MCF 10A (cell line): Measurements from ENCODE around the gene HMGCS2. TPM values are rescaled to one million over a fixed set of nuclear protein-coding genes. Genes with fewer than 3 reads are reported as not detected.

Source experiments
- BruUV-seq: library from RNA; stranded (reverse); fragments of 400-500 nt; replicated peaks from 2 replicates; lab custom pipeline; 2021; lab: Mats Ljungman, UMichigan
- CTCF ChIA-PET: fragments of 300-600 bp; sonication (Branson Sonifier 250); formaldehyde crosslinking; extraction: SDS; loops from one replicate; lab custom pipeline; 2021; ENCODE audit warnings: antibody characterized with exemption, inconsistent platforms; lab: Yijun Ruan, JAX
- POLR2A ChIA-PET: fragments of 300-600, 350-650 bp; sonication (Branson Sonifier 250); formaldehyde crosslinking; extraction: SDS; loops from one replicate; lab custom pipeline; 2020; ENCODE audit warnings: antibody characterized with exemption, inconsistent platforms; lab: Yijun Ruan, JAX
- DNase-seq: peaks from one replicate; pipeline ENCODE4 v3.0.0-alpha.2; 2018; ENCODE audit not compliant: unreplicated experiment
- H3K27ac Mint-ChIP-seq: one replicate; pipeline ENCODE4 v1.8.0; 2022; ENCODE audit warnings: mild to moderate bottlenecking, low read depth, mixed read lengths; ENCODE audit not compliant: unreplicated experiment
- H3K27me3 Mint-ChIP-seq: one replicate; pipeline ENCODE4 v1.8.0; 2022; ENCODE audit warnings: mixed read lengths; ENCODE audit not compliant: insufficient read depth, unreplicated experiment
- H3K36me3 Mint-ChIP-seq: one replicate; pipeline ENCODE4 v1.8.0; 2022; ENCODE audit warnings: mild to moderate bottlenecking, moderate library complexity, mixed read lengths; ENCODE audit not compliant: insufficient read depth, unreplicated experiment
- H3K4me1 Mint-ChIP-seq: one replicate; pipeline ENCODE4 v1.8.0; 2022; ENCODE audit warnings: mixed read lengths; ENCODE audit not compliant: insufficient read depth, unreplicated experiment
- H3K4me3 Mint-ChIP-seq: one replicate; pipeline ENCODE4 v1.8.0; 2022; ENCODE audit warnings: mild to moderate bottlenecking, moderate library complexity, mixed read lengths; ENCODE audit not compliant: unreplicated experiment
- H3K9me3 Mint-ChIP-seq: one replicate; pipeline ENCODE4 v1.8.0; 2022; ENCODE audit warnings: mixed read lengths; ENCODE audit not compliant: unreplicated experiment
- CTCF ChIP-seq: fragments of 200-600 bp; IDR thresholded peaks from one replicate; pipeline ENCODE4 v1.8.0; 2022; ENCODE audit warnings: antibody characterized with exemption, mild to moderate bottlenecking; ENCODE audit not compliant: unreplicated experiment
- intact Hi-C: fragments of 100-400 bp; cut with micrococcal nuclease; formaldehyde crosslinking; loops from 2 replicates; pipeline ENCODE4 v1.14.1; 2022
- total RNA-seq: library from RNA; stranded (reverse); gene quantifications from 2 replicates; pipeline ENCODE4 v1.2.3, GENCODE V29; 2022

The HMGCS2 gene
- total RNA-seq, 1 experiment from 2014 or later: not detected

GRCh38 chr1:119703666-119704450, 64.8 kb downstream of the HMGCS2 start:
- intact Hi-C loops: no loop called here
- Mint-ChIP-seq H3K9me3 (peaks cover 14% of the 10 kb centered on the region), H3K4me3 (no peak overlapping the region), H3K27me3 (no peaks in the 10 kb centered on the region), H3K4me1 (peaks cover 12% of the 10 kb centered on the region), H3K36me3 (peaks cover 5% of the 10 kb centered on the region), H3K27ac (no peak overlapping the region)
- TF ChIP-seq CTCF: no peak
- POLR2A ChIA-PET: interaction anchor here (0.9 to 2.7 kb wide), 2 partner anchors 8 to 11 kb away, joined by 3 to 19 read pairs; partner anchors contain the start of gene PHGDH
- CTCF ChIA-PET: interaction anchor here (0.5 kb wide), 1 partner anchor 38 kb away, joined by 3 read pairs; no protein-coding TSS in a partner anchor
- no peak for DNase-seq
- BruUV-seq: no TSS peak

- no TSS peak for BruUV-seq
- H3K36me3 Mint-ChIP-seq: peaks cover 5% of the 10 kb centered on the region
- no peak overlapping the region for H3K4me3 Mint-ChIP-seq
- DNase-seq: peak; percentile 62
- H3K4me1 Mint-ChIP-seq: peaks cover 12% of the 10 kb centered on the region
- H3K27ac Mint-ChIP-seq: no peak overlapping the region
- TF ChIP-seq CTCF: no peak
- intact Hi-C loops: no loop called here
- CTCF ChIA-PET: interaction anchor here (0.6 kb wide), 1 partner anchor 9 kb away, joined by 3 read pairs; no protein-coding TSS in a partner anchor
- no peaks in the 10 kb centered on the region for H3K27me3 Mint-ChIP-seq
- POLR2A ChIA-PET: interaction anchor here (2.7 kb wide), 1 partner anchor 9 kb away, joined by 19 read pairs; the partner anchor contains the start of gene PHGDH
- peaks cover 14% of the 10 kb centered on the region for H3K9me3 Mint-ChIP-seq
Measured at GRCh38 chr1:119702384-119702783, 66.3 kb downstream of the HMGCS2 start.

GRCh38 chr1:119701659-119702058, 67.0 kb downstream of the HMGCS2 start:
- Mint-ChIP-seq H3K4me3 (no peak overlapping the region), H3K9me3 (peaks cover 14% of the 10 kb centered on the region), H3K36me3 (peaks cover 5% of the 10 kb centered on the region), H3K4me1 (peaks cover 12% of the 10 kb centered on the region), H3K27me3 (no peaks in the 10 kb centered on the region), H3K27ac (no peak overlapping the region)
- TF ChIP-seq CTCF: no peak
- ChIA-PET POLR2A (interaction anchor here (0.6 to 2.7 kb wide), 2 partner anchors 10 to 67 kb away, joined by 4 to 19 read pairs; partner anchors contain the start of gene PHGDH), CTCF (no interaction called here)
- DNase-seq: no peak
- BruUV-seq: no TSS peak
- intact Hi-C loops: no loop called here

- H3K36me3 Mint-ChIP-seq: peaks cover 5% of the 10 kb centered on the region
- POLR2A ChIA-PET: no interaction called here
- TF ChIP-seq CTCF: no peak
- CTCF ChIA-PET: interaction anchor here (0.9 kb wide), 1 partner anchor 26 kb away, joined by 3 read pairs; no protein-coding TSS in a partner anchor
- H3K9me3 Mint-ChIP-seq: peaks cover 14% of the 10 kb centered on the region
- H3K27me3 Mint-ChIP-seq: no peaks in the 10 kb centered on the region
- no peak overlapping the region for H3K4me3 Mint-ChIP-seq
- BruUV-seq: no TSS peak
- no peak for DNase-seq
- H3K4me1 Mint-ChIP-seq: peaks cover 12% of the 10 kb centered on the region
- intact Hi-C loops: no loop called here
- H3K27ac Mint-ChIP-seq: no peak overlapping the region
Measured at GRCh38 chr1:119700326-119700725, 68.4 kb downstream of the HMGCS2 start.

Other genes with a start within 250 kb of the HMGCS2 start
- 12.2 and 13.2 TPM in 2 replicates for gene ZNF697, start 120.6 kb downstream of the HMGCS2 start, total RNA-seq
- 165 and 198 TPM in 2 replicates for gene PHGDH, start 57.0 kb downstream of the HMGCS2 start, total RNA-seq
- gene REG4, start 42.6 kb upstream of the HMGCS2 start, total RNA-seq: not detected in 2 replicates
- not detected in 2 replicates for gene ADAM30, start 127.6 kb upstream of the HMGCS2 start, total RNA-seq